CD8-positive, alpha-beta memory T cell (primary cell): ENCODE measurements around the gene SYNE1. TPM values are rescaled to one million over a fixed set of nuclear protein-coding genes. Genes with fewer than 3 reads are reported as not detected.

Experiments
- CTCF ChIA-PET: fragments of 350-600 bp; sonication (Branson Sonifier 250); formaldehyde crosslinking; loops from one replicate; lab custom pipeline; 2021; ENCODE audit warnings: antibody characterized with exemption; lab: Charles Lee
- POLR2A ChIA-PET: fragments of 350-600 bp; sonication (Branson Sonifier 250); formaldehyde crosslinking; loops from one replicate; lab custom pipeline; 2021; ENCODE audit warnings: antibody characterized with exemption; lab: Charles Lee
- DNase-seq, 5 donors: peaks; one replicate each; pipeline versions ENCODE4 v3.0.0 to v3.0.0-alpha.2; 2020 to 2022; ENCODE audit warnings: mixed read lengths in 1 of 5
- H3K27ac ChIP-seq: one replicate; pipeline ENCODE4 v1.7.0; 2013; ENCODE audit warnings: low read depth, mild to moderate bottlenecking, low read length, moderate library complexity
- H3K27me3 ChIP-seq: 2 replicates; pipeline ENCODE4 v1.7.0; 2013; ENCODE audit warnings: low read length, mild to moderate bottlenecking; ENCODE audit not compliant: insufficient read depth, poor library complexity, severe bottlenecking
- H3K36me3 ChIP-seq: 2 replicates; pipeline ENCODE4 v1.7.0; 2013; ENCODE audit warnings: mild to moderate bottlenecking, low read length, moderate library complexity; ENCODE audit not compliant: insufficient read depth
- H3K4me1 ChIP-seq: 2 replicates; pipeline ENCODE4 v1.7.0; 2013; ENCODE audit warnings: mild to moderate bottlenecking, low read length, moderate library complexity; ENCODE audit not compliant: insufficient read depth
- H3K4me3 ChIP-seq: 2 replicates; pipeline ENCODE4 v1.7.0; 2013; ENCODE audit warnings: mild to moderate bottlenecking, low read length
- H3K9me3 ChIP-seq: 2 replicates; pipeline ENCODE4 v1.7.0; 2013; ENCODE audit warnings: mild to moderate bottlenecking, low read length
- H3K27ac Mint-ChIP-seq, 8 donors: one replicate each; pipeline ENCODE4 v1.8.0; 2020 to 2021; ENCODE audit warnings: mixed read lengths in 8 of 8, mild to moderate bottlenecking in 6 of 8, inconsistent platforms in 3 of 8, moderate library complexity in 3 of 8
- H3K27me3 Mint-ChIP-seq, 2 donors: one replicate each; pipeline ENCODE4 v1.8.0; 2020 to 2021; ENCODE audit warnings: mixed read lengths in 2 of 2, mild to moderate bottlenecking in 1 of 2, moderate library complexity in 1 of 2
- H3K36me3 Mint-ChIP-seq, 3 donors: one replicate each; pipeline ENCODE4 v1.8.0; 2020 to 2021; ENCODE audit warnings: mixed read lengths in 3 of 3, inconsistent platforms in 1 of 3, mild to moderate bottlenecking in 1 of 3
- H3K4me1 Mint-ChIP-seq, 3 donors: one replicate each; pipeline ENCODE4 v1.8.0; 2020 to 2021; ENCODE audit warnings: mixed read lengths in 3 of 3, inconsistent platforms in 1 of 3, mild to moderate bottlenecking in 1 of 3
- H3K4me3 Mint-ChIP-seq, 7 donors: one replicate each; pipeline ENCODE4 v1.8.0; 2020 to 2021; ENCODE audit warnings: mixed read lengths in 7 of 7, mild to moderate bottlenecking in 6 of 7, moderate library complexity in 4 of 7, inconsistent platforms in 2 of 7
- H3K9me3 Mint-ChIP-seq, 5 donors: one replicate each; pipeline ENCODE4 v1.8.0; 2020 to 2022; ENCODE audit warnings: mixed read lengths in 5 of 5, mild to moderate bottlenecking in 3 of 5, moderate library complexity in 2 of 5, inconsistent platforms in 1 of 5
- polyA plus RNA-seq: library from polyadenylated mRNA; unstranded; fragments of 300-500 nt; fragmentation: Illumina TruSeq; gene quantifications from one replicate; pipeline ENCODE4 v1.2.3, GENCODE V29; 2021
- total RNA-seq, 2 experiments: library from RNA; stranded (reverse); gene quantifications; one replicate each; pipeline ENCODE4 v1.2.3, GENCODE V29; 2021

Gene SYNE1
- total and polyA plus RNA-seq, 3 experiments from 2014 or later, result 41.0 to 79.0 (median 48.4) TPM

DNA sequence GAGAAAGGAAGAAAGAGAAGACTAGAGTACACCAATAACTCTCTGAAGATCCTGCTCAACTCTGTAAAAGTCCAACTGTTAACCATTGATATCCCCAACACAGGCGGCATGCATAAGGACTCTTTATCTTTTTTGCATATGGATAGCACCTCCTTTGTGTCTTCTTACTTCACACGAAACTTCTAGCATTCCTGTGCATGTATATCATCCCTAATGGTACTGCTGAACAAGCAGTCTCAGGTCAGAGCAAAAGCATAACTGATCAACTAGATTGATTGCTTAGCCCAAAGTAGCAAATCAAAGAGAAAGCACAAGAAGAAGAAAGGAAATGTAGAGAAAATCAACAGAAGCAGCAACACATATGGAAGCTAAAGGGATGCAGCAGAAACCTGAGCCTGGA lies 234.4 kb downstream of the SYNE1 start:
- POLR2A ChIA-PET, result no interaction called here
- H3K9me3 Mint-ChIP-seq, result no peaks in the 10 kb centered on the region
- no peaks in the 10 kb centered on the region for H3K27me3 Mint-ChIP-seq
- no peak overlapping the region for H3K4me3 ChIP-seq
- no peaks in the 10 kb centered on the region for H3K36me3 ChIP-seq
- CTCF ChIA-PET, result no interaction called here
- H3K9me3 ChIP-seq, result no peaks in the 10 kb centered on the region
- H3K4me1 ChIP-seq, result no peaks in the 10 kb centered on the region
- no peak overlapping the region for H3K27ac ChIP-seq
- H3K27me3 ChIP-seq, result no peaks in the 10 kb centered on the region
- no peaks in the 10 kb centered on the region for H3K4me1 Mint-ChIP-seq
- H3K27ac Mint-ChIP-seq, result peak overlapping the region in 1 of 8 donors; percentile 37
- no peak for DNase-seq
- H3K36me3 Mint-ChIP-seq, result peaks cover 18 to 51% (median 19%) of the 10 kb centered on the region in 3 donors
- no peak overlapping the region for H3K4me3 Mint-ChIP-seq

DNA sequence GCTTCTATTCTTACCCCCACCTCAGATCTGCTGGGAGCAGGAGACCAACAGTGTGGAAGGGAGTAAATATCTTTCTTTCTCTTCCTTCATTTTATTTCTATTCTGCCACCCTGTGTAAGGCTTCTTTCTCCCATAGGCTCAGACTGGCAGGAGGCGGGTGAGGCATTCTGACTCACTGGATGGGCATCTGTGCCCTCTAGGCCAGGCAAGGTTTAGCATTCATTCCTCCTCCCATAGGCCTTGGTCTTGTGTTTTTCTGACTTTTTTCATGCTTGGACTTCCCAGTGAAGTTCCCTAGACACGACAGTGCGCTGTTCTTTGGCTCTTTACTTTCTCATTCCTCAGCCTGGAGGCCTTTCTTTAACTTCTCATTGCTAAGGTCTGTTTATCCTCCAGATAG lies 235.2 kb downstream of the SYNE1 start:
- no peaks in the 10 kb centered on the region for H3K27me3 ChIP-seq
- POLR2A ChIA-PET, result no interaction called here
- no peaks in the 10 kb centered on the region for H3K4me1 ChIP-seq
- no peaks in the 10 kb centered on the region for H3K9me3 ChIP-seq
- no peak overlapping the region for H3K4me3 ChIP-seq
- H3K36me3 Mint-ChIP-seq, result peaks cover 19 to 53% (median 21%) of the 10 kb centered on the region in 3 donors
- peak overlapping the region in 1 of 8 donors; percentile 38 for H3K27ac Mint-ChIP-seq
- H3K9me3 Mint-ChIP-seq, result no peaks in the 10 kb centered on the region
- H3K27ac ChIP-seq, result no peak overlapping the region
- no peaks in the 10 kb centered on the region for H3K27me3 Mint-ChIP-seq
- CTCF ChIA-PET, result no interaction called here
- no peak for DNase-seq
- no peak overlapping the region for H3K4me3 Mint-ChIP-seq
- no peaks in the 10 kb centered on the region for H3K4me1 Mint-ChIP-seq
- no peaks in the 10 kb centered on the region for H3K36me3 ChIP-seq

DNA sequence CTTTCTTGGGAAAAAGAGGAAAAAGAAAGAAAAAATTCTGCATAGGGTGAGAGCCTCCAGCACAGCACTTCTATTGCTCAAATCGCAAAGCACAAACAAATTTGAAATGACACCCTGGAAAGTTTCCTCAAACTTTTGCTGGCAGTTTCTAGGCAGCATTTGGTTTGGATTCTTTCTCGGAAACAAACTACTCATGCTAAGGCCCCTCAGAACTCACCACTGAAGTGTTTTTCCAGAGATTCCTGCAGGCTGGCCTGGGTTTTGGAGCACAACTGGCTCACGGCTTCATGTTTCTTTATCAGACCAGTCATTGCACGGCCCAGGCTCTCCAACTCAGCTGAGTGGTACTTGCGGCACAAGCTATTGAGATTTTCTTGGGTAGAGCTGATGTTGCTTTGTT lies 237.8 kb downstream of the SYNE1 start:
- H3K27ac ChIP-seq, result no peak overlapping the region

DNA sequence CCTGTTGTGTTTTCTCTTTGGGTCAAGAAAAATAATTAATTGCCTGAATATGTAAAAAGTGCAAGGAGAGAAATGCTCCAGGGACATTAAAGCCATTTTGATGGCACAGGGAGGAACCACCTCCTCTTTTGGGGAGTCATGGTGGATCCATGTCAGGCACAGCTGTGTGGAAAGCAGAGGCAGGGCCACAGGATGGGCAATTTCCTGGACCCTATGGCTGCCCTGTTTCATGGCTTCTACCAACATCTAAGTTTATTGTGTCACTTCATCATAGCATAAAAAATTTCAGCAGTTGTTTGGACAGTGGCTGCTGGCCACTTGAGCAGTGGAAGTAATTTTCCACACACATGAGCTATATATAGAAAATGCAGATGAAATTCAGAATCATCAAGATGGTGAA lies 238.2 kb downstream of the SYNE1 start:
- no peaks in the 10 kb centered on the region for H3K4me1 ChIP-seq
- H3K27ac ChIP-seq, result no peak overlapping the region
- ChIA-PET POLR2A (no interaction called here), CTCF (no interaction called here)
- H3K36me3 ChIP-seq, result no peaks in the 10 kb centered on the region
- no peaks in the 10 kb centered on the region for H3K4me1 Mint-ChIP-seq
- no peak overlapping the region for H3K4me3 Mint-ChIP-seq
- no peaks in the 10 kb centered on the region for H3K9me3 ChIP-seq
- H3K36me3 Mint-ChIP-seq, result peaks cover 22 to 65% (median 41%) of the 10 kb centered on the region in 3 donors
- H3K9me3 Mint-ChIP-seq, result no peaks in the 10 kb centered on the region
- H3K4me3 ChIP-seq, result no peak overlapping the region
- no peak overlapping the region for H3K27ac Mint-ChIP-seq
- no peaks in the 10 kb centered on the region for H3K27me3 ChIP-seq
- no peak for DNase-seq
- H3K27me3 Mint-ChIP-seq, result no peaks in the 10 kb centered on the region

More for the DNA sequence above, 237.8 kb downstream of the SYNE1 start:
- Histone ChIP-seq H3K36me3 (no peaks in the 10 kb centered on the region), H3K4me1 (no peaks in the 10 kb centered on the region), H3K4me3 (no peak overlapping the region), H3K9me3 (no peaks in the 10 kb centered on the region), H3K27me3 (no peaks in the 10 kb centered on the region)
- Mint-ChIP-seq H3K36me3 (peaks cover 22 to 64% (median 37%) of the 10 kb centered on the region in 3 donors), H3K27ac (no peak overlapping the region), H3K9me3 (no peaks in the 10 kb centered on the region), H3K27me3 (no peaks in the 10 kb centered on the region), H3K4me1 (no peaks in the 10 kb centered on the region), H3K4me3 (no peak overlapping the region)
- ChIA-PET POLR2A (no interaction called here), CTCF (no interaction called here)
- DNase-seq, result no peak

DNA sequence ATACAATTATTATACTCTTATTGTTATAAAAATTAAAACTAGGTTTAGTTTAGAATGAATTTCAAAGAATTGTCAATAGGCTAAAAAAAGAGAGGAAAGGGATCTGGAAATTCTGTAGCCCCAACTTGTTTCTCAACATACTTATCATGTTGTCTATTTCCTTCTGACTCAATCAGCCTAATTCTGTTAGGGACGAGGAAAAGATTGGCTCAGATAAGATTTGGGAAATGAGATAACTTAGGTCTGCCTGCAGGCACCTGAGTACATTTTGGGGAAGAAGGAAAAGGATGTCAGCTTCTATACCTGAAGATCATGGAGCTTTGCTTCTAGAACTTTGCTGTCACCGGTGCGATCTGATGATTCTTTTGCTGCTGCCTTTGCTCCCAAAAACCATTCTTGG lies 238.8 kb downstream of the SYNE1 start:
- POLR2A ChIA-PET, result no interaction called here
- no peak for DNase-seq

DNA sequence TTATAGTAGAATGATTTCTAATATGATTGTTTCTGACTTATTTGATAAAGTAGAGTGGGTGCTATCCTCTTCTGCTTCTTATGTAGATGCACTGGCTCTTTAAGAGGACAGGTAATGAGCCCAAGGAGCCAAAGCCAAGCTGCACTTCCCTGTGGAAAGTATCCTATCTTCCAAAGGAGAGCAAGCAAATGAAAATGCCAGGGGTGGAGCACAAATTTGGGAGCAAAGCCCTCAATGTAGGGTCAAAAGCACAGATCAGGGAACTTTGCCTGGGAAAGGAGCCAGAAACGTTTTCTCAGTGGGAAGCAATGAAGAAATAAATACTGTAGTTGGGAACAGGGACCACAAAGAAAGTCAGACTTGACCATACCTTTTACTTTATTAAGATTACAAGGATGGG lies 242.9 kb downstream of the SYNE1 start:
- CTCF ChIA-PET, result no interaction called here
- Histone ChIP-seq H3K4me1 (no peaks in the 10 kb centered on the region), H3K36me3 (no peaks in the 10 kb centered on the region), H3K4me3 (no peak overlapping the region), H3K9me3 (no peaks in the 10 kb centered on the region), H3K27me3 (no peaks in the 10 kb centered on the region), H3K27ac (no peak overlapping the region)
- H3K27me3 Mint-ChIP-seq, result peaks cover 0 to 2% of the 10 kb centered on the region in 2 donors
- H3K27ac Mint-ChIP-seq, result peak overlapping the region in 1 of 8 donors; percentile 1
- H3K9me3 Mint-ChIP-seq, result no peaks in the 10 kb centered on the region
- H3K36me3 Mint-ChIP-seq, result peaks cover 14 to 52% (median 40%) of the 10 kb centered on the region in 3 donors
- no peaks in the 10 kb centered on the region for H3K4me1 Mint-ChIP-seq
- POLR2A ChIA-PET, result no interaction called here
- H3K4me3 Mint-ChIP-seq, result no peak overlapping the region
- no peak for DNase-seq

More for the DNA sequence above, 238.8 kb downstream of the SYNE1 start:
- CTCF ChIA-PET, result interaction anchor here (0.7 kb wide), 1 partner anchor 275 kb away, joined by 3 read pairs; no protein-coding TSS in a partner anchor
- Mint-ChIP-seq H3K4me3 (no peak overlapping the region), H3K36me3 (peaks cover 22 to 65% (median 45%) of the 10 kb centered on the region in 3 donors), H3K4me1 (no peaks in the 10 kb centered on the region), H3K9me3 (no peaks in the 10 kb centered on the region), H3K27ac (no peak overlapping the region), H3K27me3 (no peaks in the 10 kb centered on the region)
- H3K9me3 ChIP-seq, result no peaks in the 10 kb centered on the region
- no peak overlapping the region for H3K27ac ChIP-seq
- H3K4me3 ChIP-seq, result no peak overlapping the region
- H3K4me1 ChIP-seq, result no peaks in the 10 kb centered on the region
- no peaks in the 10 kb centered on the region for H3K27me3 ChIP-seq
- no peaks in the 10 kb centered on the region for H3K36me3 ChIP-seq

DNA sequence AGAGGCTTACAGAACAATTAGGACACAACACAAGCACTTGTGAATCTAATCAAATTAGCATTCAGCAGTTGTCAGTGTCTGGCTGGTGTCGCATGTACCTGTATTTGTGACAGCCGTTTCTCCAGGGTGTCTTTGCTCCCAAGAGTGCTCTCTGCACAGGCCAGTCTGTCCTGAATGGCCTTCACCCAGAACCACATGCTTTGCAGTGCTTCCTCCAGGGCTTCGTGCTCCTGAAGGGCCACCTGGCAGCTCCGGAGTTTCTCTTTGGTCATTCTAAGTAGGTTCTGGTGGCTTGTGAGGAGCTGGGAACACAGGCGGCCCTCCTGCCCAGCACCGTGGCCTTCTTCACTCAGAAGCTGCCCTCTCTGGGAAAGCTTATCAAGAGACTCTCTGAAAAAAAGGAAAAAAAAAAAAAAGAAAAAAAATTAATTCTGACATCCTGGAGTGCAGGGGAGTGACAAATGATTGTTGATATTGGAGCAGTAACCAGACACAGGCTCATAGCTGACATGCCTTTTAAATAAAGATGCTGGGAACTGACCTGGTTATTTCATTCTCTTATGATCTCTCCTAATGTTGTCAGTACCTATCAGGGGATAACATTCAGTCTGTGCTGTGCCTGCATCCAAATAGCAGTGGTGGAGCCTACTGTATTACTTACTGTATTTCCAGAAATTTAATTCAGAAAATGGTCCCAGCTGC lies 245.8 kb downstream of the SYNE1 start:
- no peak overlapping the region for H3K4me3 ChIP-seq
- CTCF ChIA-PET, result no interaction called here

DNA sequence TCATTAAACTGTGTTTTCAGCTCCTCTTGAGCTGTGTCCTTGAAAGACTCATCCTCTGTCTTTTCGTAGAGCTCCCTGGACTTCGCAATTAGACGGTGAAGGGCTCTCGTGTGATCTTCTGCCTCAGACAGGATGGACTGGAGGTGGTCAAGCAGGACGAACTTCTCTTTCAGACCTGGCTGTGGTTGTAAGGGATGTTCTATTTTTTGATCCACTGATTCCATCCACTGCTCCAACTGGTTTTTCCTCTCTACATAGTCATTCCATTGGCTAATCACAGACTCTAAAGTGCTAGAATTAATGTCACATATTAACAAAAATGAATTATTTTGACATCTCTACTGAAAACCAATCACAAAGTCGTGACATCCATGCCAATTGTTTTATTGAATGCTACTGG lies 250.1 kb downstream of the SYNE1 start:
- peaks cover 4 to 30% (median 5%) of the 10 kb centered on the region in 3 donors for H3K36me3 Mint-ChIP-seq
- no peak overlapping the region for H3K4me3 ChIP-seq
- CTCF ChIA-PET, result no interaction called here
- H3K27me3 ChIP-seq, result no peaks in the 10 kb centered on the region
- H3K4me3 Mint-ChIP-seq, result no peak overlapping the region
- no peak overlapping the region for H3K27ac ChIP-seq
- no peaks in the 10 kb centered on the region for H3K9me3 Mint-ChIP-seq
- H3K4me1 Mint-ChIP-seq, result peaks cover 0 to 4% (median 3%) of the 10 kb centered on the region in 3 donors
- H3K9me3 ChIP-seq, result no peaks in the 10 kb centered on the region
- H3K36me3 ChIP-seq, result no peaks in the 10 kb centered on the region
- DNase-seq, result no peak
- H3K4me1 ChIP-seq, result no peaks in the 10 kb centered on the region
- POLR2A ChIA-PET, result no interaction called here
- peaks cover 0 to 2% of the 10 kb centered on the region in 2 donors for H3K27me3 Mint-ChIP-seq
- no peak overlapping the region for H3K27ac Mint-ChIP-seq

More for the DNA sequence above, 245.8 kb downstream of the SYNE1 start:
- POLR2A ChIA-PET, result no interaction called here
- H3K27ac ChIP-seq, result no peak overlapping the region
- DNase-seq, result no peak
- H3K36me3 ChIP-seq, result no peaks in the 10 kb centered on the region
- Mint-ChIP-seq H3K4me1 (peaks cover 0 to 2% (median under 1%) of the 10 kb centered on the region in 3 donors), H3K27me3 (peaks cover 0 to 2% of the 10 kb centered on the region in 2 donors), H3K27ac (no peak overlapping the region), H3K9me3 (no peaks in the 10 kb centered on the region), H3K36me3 (peaks cover 13 to 43% (median 25%) of the 10 kb centered on the region in 3 donors), H3K4me3 (no peak overlapping the region)
- no peaks in the 10 kb centered on the region for H3K27me3 ChIP-seq
- no peaks in the 10 kb centered on the region for H3K9me3 ChIP-seq
- no peaks in the 10 kb centered on the region for H3K4me1 ChIP-seq
